Memory B cell (primary cell): ENCODE measurements around the gene NQO2.
"Not testable (repeated sequence)": the region's sequence is repeated elsewhere in the genome, so short reads cannot be mapped to it uniquely, and the experiment has no call there.

Experiments
- ATAC-seq: fragments of 150-1000 bp; cut with Tn5 transposase; 2 replicates; pipeline ENCODE4 v1.10.0; 2021; ENCODE audit warnings: low read depth, mild to moderate bottlenecking, moderate library complexity
- DNase-seq, 2 donors: peaks; one replicate each; pipeline ENCODE4 v3.0.0; 2022; ENCODE audit warnings: low spot score in 2 of 2
- H3K27ac Mint-ChIP-seq: one replicate; pipeline ENCODE4 v1.8.0; 2022; ENCODE audit warnings: mild to moderate bottlenecking, moderate library complexity, mixed read lengths
- H3K27me3 Mint-ChIP-seq: one replicate; pipeline ENCODE4 v1.8.0; 2022; ENCODE audit warnings: mixed read lengths
- H3K36me3 Mint-ChIP-seq: one replicate; pipeline ENCODE4 v1.8.0; 2022; ENCODE audit warnings: mild to moderate bottlenecking, mixed read lengths
- H3K4me1 Mint-ChIP-seq: one replicate; pipeline ENCODE4 v1.8.0; 2022; ENCODE audit warnings: mixed read lengths
- H3K4me3 Mint-ChIP-seq: one replicate; pipeline ENCODE4 v1.8.0; 2022; ENCODE audit warnings: mild to moderate bottlenecking, moderate library complexity, mixed read lengths
- H3K9me3 Mint-ChIP-seq: one replicate; pipeline ENCODE4 v1.8.0; 2022; ENCODE audit warnings: mixed read lengths

The NQO2 gene

GRCh38 chr6:2962636-2963035 lies 37.1 kb upstream of the NQO2 start:
- ATAC-seq (no peak), DNase-seq (no peak)
- H3K4me1 Mint-ChIP-seq = peaks cover 12% of the 10 kb centered on the region
- H3K36me3 Mint-ChIP-seq = no peaks in the 10 kb centered on the region
- H3K27me3 Mint-ChIP-seq = no peaks in the 10 kb centered on the region
- H3K27ac Mint-ChIP-seq = no peak overlapping the region
- H3K9me3 Mint-ChIP-seq = no peaks in the 10 kb centered on the region
- H3K4me3 Mint-ChIP-seq = no peak overlapping the region

- Mint-ChIP-seq H3K36me3 (peaks cover 3% of the 10 kb centered on the region), H3K9me3 (no peaks in the 10 kb centered on the region), H3K27ac (no peak overlapping the region), H3K4me3 (no peak overlapping the region), H3K27me3 (no peaks in the 10 kb centered on the region), H3K4me1 (peaks cover 16% of the 10 kb centered on the region)
- ATAC-seq (no peak), DNase-seq (no peak)
Observed at GRCh38 chr6:2963756-2964155, 35.9 kb upstream of the NQO2 start.

GRCh38 chr6:2964793-2965505 lies 34.7 kb upstream of the NQO2 start:
- Mint-ChIP-seq H3K9me3 (no peaks in the 10 kb centered on the region), H3K36me3 (peaks cover 3% of the 10 kb centered on the region), H3K27me3 (no peaks in the 10 kb centered on the region), H3K4me3 (no peak overlapping the region), H3K4me1 (peaks cover 20% of the 10 kb centered on the region), H3K27ac (no peak overlapping the region)
- ATAC-seq (no peak), DNase-seq (no peak)

- Mint-ChIP-seq H3K27me3 (no peaks in the 10 kb centered on the region), H3K36me3 (peaks cover 3% of the 10 kb centered on the region), H3K27ac (no peak overlapping the region), H3K4me1 (peaks cover 22% of the 10 kb centered on the region), H3K9me3 (no peaks in the 10 kb centered on the region), H3K4me3 (no peak overlapping the region)
- ATAC-seq (no peak), DNase-seq (no peak)
Observed at GRCh38 chr6:2966347-2966746, 33.3 kb upstream of the NQO2 start.

- ATAC-seq (no peak), DNase-seq (no peak)
- Mint-ChIP-seq H3K36me3 (peaks cover 3% of the 10 kb centered on the region), H3K9me3 (no peaks in the 10 kb centered on the region), H3K4me3 (no peak overlapping the region), H3K4me1 (peaks cover 26% of the 10 kb centered on the region), H3K27me3 (no peaks in the 10 kb centered on the region), H3K27ac (no peak overlapping the region)
Observed at GRCh38 chr6:2967936-2968335, 31.8 kb upstream of the NQO2 start.

- H3K4me1 Mint-ChIP-seq = peaks cover 23% of the 10 kb centered on the region
- no peaks in the 10 kb centered on the region for H3K9me3 Mint-ChIP-seq
- no peak overlapping the region for H3K27ac Mint-ChIP-seq
- ATAC-seq (no peak), DNase-seq (no peak)
- H3K36me3 Mint-ChIP-seq = peaks cover 3% of the 10 kb centered on the region
- H3K4me3 Mint-ChIP-seq = no peak overlapping the region
- no peaks in the 10 kb centered on the region for H3K27me3 Mint-ChIP-seq
Observed at GRCh38 chr6:2968600-2969135, 31.0 kb upstream of the NQO2 start.

GRCh38 chr6:2969549-2969948 lies 30.1 kb upstream of the NQO2 start:
- no peaks in the 10 kb centered on the region for H3K9me3 Mint-ChIP-seq
- H3K36me3 Mint-ChIP-seq = peaks cover 3% of the 10 kb centered on the region
- ATAC-seq (no peak), DNase-seq (no peak)
- H3K27ac Mint-ChIP-seq = peak overlapping the region; percentile 54
- H3K4me1 Mint-ChIP-seq = peaks cover 22% of the 10 kb centered on the region
- H3K4me3 Mint-ChIP-seq = peak overlapping the region; percentile 28
- no peaks in the 10 kb centered on the region for H3K27me3 Mint-ChIP-seq

- DNase-seq = no peak
- H3K27ac Mint-ChIP-seq = peak overlapping the region; percentile 87
- ATAC-seq = no peak
- H3K9me3 Mint-ChIP-seq = no peaks in the 10 kb centered on the region
- peak overlapping the region; percentile 92 for H3K4me3 Mint-ChIP-seq
- no peaks in the 10 kb centered on the region for H3K27me3 Mint-ChIP-seq
- H3K4me1 Mint-ChIP-seq = peaks cover 22% of the 10 kb centered on the region
- H3K36me3 Mint-ChIP-seq = peaks cover 3% of the 10 kb centered on the region
Observed at GRCh38 chr6:2970034-2970685, 29.5 kb upstream of the NQO2 start.

GRCh38 chr6:2970753-2971419 lies 28.8 kb upstream of the NQO2 start:
- peaks cover 3% of the 10 kb centered on the region for H3K36me3 Mint-ChIP-seq
- ATAC-seq (peak; percentile 56), DNase-seq (no peak)
- H3K9me3 Mint-ChIP-seq = no peaks in the 10 kb centered on the region
- peak overlapping the region; percentile 87 for H3K27ac Mint-ChIP-seq
- H3K4me3 Mint-ChIP-seq = peak overlapping the region; percentile 92
- H3K27me3 Mint-ChIP-seq = no peaks in the 10 kb centered on the region
- H3K4me1 Mint-ChIP-seq = peaks cover 22% of the 10 kb centered on the region

- H3K4me1 Mint-ChIP-seq = peaks cover 20% of the 10 kb centered on the region
- peak within 1 kb of the TSS; percentile 87 for H3K27ac Mint-ChIP-seq
Observed at GRCh38 chr6:2971420-2972218, 28.1 kb upstream of the NQO2 start, which contains the start of gene SERPINB6. TSS of gene SERPINB6 (minus strand) at chr6:2971567. CDS start at chr6:2959332, 12,235 bp downstream.

GRCh38 chr6:2972219-2972487 lies 27.5 kb upstream of the NQO2 start:
- Mint-ChIP-seq H3K4me1 (peaks cover 19% of the 10 kb centered on the region), H3K4me3 (peak overlapping the region; percentile 76), H3K27ac (peak overlapping the region; percentile 78)
- not testable (repeated sequence) for H3K9me3 Mint-ChIP-seq, H3K27me3 Mint-ChIP-seq, H3K36me3 Mint-ChIP-seq, ATAC-seq
- DNase-seq = peak in 1 of 2 donors; percentile 10

More at GRCh38 chr6:2971420-2972218, 28.1 kb upstream of the NQO2 start, which contains the start of gene SERPINB6:
- H3K4me3 Mint-ChIP-seq = peak within 1 kb of the TSS; percentile 92
- peak; percentile 9 to 43 for DNase-seq
- ATAC-seq = peak; percentile 61
- peaks cover 3% of the 10 kb centered on the region for H3K36me3 Mint-ChIP-seq
- no peaks in the 10 kb centered on the region for H3K9me3 Mint-ChIP-seq
- H3K27me3 Mint-ChIP-seq = peaks cover 2% of the 10 kb centered on the region

- H3K27ac Mint-ChIP-seq, H3K4me3 Mint-ChIP-seq, H3K27me3 Mint-ChIP-seq, ATAC-seq, DNase-seq, H3K36me3 Mint-ChIP-seq, H3K9me3 Mint-ChIP-seq: not testable (repeated sequence)
- peaks cover 14% of the 10 kb centered on the region for H3K4me1 Mint-ChIP-seq
Observed at GRCh38 chr6:2972685-2973084, 27.0 kb upstream of the NQO2 start.

- not testable (repeated sequence) for ATAC-seq, H3K4me3 Mint-ChIP-seq, H3K27ac Mint-ChIP-seq, H3K9me3 Mint-ChIP-seq, H3K27me3 Mint-ChIP-seq, H3K36me3 Mint-ChIP-seq, DNase-seq
- H3K4me1 Mint-ChIP-seq = peaks cover 10% of the 10 kb centered on the region
Observed at GRCh38 chr6:2973180-2973579, 26.5 kb upstream of the NQO2 start.
